GM12875 (cell line): Measurements from ENCODE around the gene CR1L.
"Not testable (repeated sequence)": the region's sequence is repeated elsewhere in the genome, so short reads cannot be mapped to it uniquely, and the experiment has no call there.

Experiments used
- H3K4me3 ChIP-seq: one replicate; pipeline ENCODE4 v1.5.1; 2011; ENCODE audit warnings: low read depth, low read length, control low read depth
- TF ChIP-seq, protein P1 (sequence below): IDR thresholded peaks from 2 replicates; pipeline ENCODE4 v1.5.1; 2011; ENCODE audit warnings: low read depth, mild to moderate bottlenecking, control low read depth, inconsistent platforms, low read length, moderate library complexity, borderline replicate concordance; ENCODE audit not compliant: insufficient read depth

CR1L gene

GRCh38 chr1:207676153-207676552 is 31.2 kb downstream of the CR1L start:
- TF ChIP-seq, protein P1, sequence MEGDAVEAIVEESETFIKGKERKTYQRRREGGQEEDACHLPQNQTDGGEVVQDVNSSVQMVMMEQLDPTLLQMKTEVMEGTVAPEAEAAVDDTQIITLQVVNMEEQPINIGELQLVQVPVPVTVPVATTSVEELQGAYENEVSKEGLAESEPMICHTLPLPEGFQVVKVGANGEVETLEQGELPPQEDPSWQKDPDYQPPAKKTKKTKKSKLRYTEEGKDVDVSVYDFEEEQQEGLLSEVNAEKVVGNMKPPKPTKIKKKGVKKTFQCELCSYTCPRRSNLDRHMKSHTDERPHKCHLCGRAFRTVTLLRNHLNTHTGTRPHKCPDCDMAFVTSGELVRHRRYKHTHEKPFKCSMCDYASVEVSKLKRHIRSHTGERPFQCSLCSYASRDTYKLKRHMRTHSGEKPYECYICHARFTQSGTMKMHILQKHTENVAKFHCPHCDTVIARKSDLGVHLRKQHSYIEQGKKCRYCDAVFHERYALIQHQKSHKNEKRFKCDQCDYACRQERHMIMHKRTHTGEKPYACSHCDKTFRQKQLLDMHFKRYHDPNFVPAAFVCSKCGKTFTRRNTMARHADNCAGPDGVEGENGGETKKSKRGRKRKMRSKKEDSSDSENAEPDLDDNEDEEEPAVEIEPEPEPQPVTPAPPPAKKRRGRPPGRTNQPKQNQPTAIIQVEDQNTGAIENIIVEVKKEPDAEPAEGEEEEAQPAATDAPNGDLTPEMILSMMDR = no peak
- no peak overlapping the region for H3K4me3 ChIP-seq

DNA sequence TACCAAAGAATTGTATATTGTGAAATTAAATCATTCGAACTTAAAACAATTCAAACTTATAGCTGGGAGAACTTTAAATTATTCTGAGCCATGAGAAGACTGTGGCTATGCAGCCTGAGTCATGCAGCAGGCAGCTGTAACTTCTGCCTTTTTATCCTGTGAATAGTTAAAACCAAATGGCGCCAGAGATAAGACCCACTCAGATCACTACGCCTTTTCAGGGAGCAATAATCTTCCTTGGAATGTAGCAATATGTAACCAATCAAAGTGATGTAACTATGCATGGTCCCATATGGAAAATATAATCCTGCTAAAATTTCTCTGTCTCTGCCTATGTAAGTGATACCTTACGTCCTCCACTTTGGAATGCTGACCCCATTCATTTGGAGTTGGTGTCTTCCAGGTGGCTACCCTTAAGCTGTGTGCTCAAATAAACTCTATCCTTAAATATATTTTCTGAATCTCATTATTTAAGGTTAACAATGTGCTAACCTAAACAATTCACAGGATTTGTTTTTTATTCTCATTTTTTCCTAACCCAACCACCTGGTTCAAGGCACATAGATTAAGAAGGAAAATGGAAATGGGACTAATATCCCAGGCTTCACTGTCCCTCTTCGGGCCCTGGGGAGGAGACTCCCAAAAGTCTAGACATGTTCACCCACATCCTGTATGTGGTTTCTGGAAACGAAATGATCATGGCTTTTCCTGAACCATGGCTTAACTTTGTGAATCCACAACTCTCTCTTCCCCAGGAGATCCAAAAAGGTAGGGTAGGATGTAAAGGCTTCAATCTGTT is 35.9 kb downstream of the CR1L start:
- H3K4me3 ChIP-seq = not testable (repeated sequence)

DNA sequence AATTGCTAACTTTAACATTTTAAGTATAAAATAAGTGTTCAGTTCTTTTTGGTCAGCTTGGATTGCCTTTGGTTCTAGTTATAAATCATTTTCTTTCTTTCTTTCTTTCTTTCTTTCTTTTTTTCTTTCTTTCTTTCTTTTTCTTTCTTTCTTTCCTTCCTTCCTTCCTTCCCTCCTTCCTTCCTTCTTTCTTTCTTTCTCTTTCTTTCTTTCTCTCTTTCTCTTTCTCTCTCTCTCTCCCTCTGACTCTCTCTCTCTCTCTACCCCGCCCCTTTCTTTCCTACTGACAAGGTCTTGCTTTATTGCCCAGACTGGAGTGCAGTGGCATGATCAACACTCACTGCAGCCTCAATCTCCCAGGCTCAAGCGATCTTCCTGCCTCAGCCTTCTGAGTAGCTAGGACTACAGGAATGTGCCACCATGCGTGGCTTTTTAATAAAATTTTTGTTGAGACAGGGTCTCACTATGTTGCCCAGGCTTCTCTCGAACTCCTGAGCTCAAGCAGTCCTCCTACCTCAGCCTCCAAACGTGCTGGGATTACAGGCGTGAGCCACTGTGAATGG is 38.0 kb downstream of the CR1L start:
- H3K4me3 ChIP-seq = not testable (repeated sequence)

GRCh38 chr1:207690551-207690950 is 45.6 kb downstream of the CR1L start:
- H3K4me3 ChIP-seq = not testable (repeated sequence)

- TF ChIP-seq, protein P1 = no peak
- no peak overlapping the region for H3K4me3 ChIP-seq
Observed at GRCh38 chr1:207691010-207691409, 46.1 kb downstream of the CR1L start.

DNA sequence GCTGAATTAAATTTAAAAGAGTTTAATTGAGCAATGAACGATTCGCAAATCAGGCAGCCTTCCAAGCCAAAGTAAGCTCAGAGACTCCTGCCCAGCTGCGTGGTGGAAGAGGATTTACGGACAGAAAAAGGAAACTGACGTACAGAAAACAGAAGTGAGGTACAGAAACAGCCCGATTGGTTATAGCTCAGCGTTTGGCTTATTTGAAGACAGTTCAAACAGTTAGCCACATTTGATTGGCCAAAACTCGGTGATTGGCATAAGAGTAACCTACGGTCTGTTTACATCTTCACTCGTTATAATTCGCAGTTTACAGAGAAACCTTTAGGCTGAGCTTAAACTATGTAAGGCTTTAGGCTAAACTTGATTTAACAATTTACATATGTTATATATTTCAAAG is 46.9 kb downstream of the CR1L start:
- TF ChIP-seq, protein P1 = no peak
- H3K4me3 ChIP-seq = no peak overlapping the region

DNA sequence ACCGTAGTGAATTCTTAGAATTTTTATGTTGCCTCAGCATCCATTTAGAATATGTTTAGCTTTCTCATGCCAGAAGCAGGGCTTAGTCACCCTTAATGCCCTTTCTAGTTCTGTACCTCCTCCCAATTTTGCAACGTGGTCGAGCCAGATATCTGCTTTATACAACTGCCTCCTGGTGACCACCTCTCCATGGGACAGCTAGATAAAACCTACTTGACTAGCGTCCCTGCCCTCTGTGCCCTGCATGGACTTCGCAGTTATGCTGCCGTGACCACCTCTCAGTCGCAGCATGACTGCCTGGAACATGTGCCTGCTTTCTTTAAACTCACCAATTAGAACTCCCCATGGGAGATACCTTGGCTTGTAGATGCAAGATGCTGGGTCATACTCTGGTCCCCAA is 47.4 kb downstream of the CR1L start:
- not testable (repeated sequence) for H3K4me3 ChIP-seq

DNA sequence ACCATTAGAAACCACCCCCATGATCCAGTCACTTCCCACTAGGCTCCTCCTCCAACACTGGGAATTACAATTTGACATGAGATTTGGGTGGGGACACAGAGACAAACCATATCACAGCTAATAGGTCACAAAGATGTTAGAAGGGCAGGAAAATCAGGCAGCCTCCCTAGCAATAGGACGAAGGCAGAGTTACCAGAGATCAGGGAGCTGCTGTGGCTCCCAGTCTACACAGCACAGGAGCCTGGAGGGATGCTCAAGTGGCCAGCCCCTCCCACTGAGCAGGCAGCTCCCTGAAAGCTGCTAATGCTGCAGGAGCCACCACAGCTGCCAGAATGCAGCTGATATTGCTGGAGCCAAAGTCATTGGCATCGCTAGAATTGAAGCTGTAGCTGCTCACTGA is 51.0 kb downstream of the CR1L start:
- no peak overlapping the region for H3K4me3 ChIP-seq
- TF ChIP-seq, protein P1 = no peak

DNA sequence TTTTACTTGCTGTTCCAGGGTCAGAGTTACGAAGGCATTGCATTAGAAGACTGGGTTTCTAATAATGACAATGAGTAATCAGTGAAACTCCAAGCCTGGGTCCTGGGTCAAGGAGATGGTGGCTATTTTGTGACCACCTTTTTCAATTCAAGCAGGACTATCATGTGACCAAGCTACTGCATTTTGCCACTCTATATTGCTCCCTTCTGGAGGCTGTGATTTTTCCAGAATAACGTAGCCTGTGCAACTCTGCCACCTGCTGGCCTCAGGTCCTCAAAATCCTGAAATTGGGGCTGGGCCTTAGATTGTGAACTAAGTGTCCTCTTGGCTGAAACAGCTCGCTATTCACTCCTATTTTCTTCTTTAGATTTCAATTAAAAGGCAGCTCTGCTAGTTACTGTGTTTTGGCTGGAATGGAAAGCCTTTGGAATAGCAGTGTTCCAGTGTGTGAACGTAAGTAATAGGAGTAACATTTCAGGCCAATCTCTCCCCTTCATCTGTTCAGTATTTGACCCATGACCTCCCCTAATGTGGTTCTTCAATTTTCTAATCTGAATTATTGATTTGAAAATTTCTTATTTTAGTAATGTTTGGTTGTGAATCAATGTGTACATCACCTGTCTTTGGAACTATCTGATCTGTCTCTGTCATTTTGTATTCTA is 54.0 kb downstream of the CR1L start:
- TF ChIP-seq, protein P1 = peak; percentile 62; the same call in 1 of the 2 replicates
- H3K4me3 ChIP-seq = no peak overlapping the region
